Small intestine (tissue), 16 donors: ENCODE results near the gene ZNF470. TPM values are rescaled to one million over a fixed set of nuclear protein-coding genes. Genes with fewer than 3 reads are reported as not detected.

Experiments
- DNase-seq, 2 donors: peaks; one replicate each; pipeline versions ENCODE4 v3.0.0 to v3.0.0-alpha.2; 2013
- FAIRE-seq: peaks from 2 replicates; lab custom pipeline; 2012; peaks lifted over from hg19 to GRCh38; lab: Jason Lieb, UNC
- H3K27ac ChIP-seq, 3 donors: one replicate each; pipeline ENCODE4 v1.5.1; 2013; ENCODE audit warnings: low read length in 2 of 3, mild to moderate bottlenecking in 2 of 3, control low read depth in 1 of 3, inconsistent platforms in 1 of 3, low read depth in 1 of 3, moderate library complexity in 1 of 3
- H3K27me3 ChIP-seq, 3 donors: one replicate each; pipeline ENCODE4 v1.6.1; 2013; ENCODE audit warnings: low read length in 3 of 3, inconsistent platforms in 1 of 3; ENCODE audit not compliant: control insufficient read depth in 3 of 3, insufficient read depth in 3 of 3
- H3K36me3 ChIP-seq, 3 donors: one replicate each; pipeline ENCODE4 v1.6.1; 2013; ENCODE audit warnings: low read length in 3 of 3, inconsistent platforms in 1 of 3, low read depth in 1 of 3, mild to moderate bottlenecking in 1 of 3, moderate library complexity in 1 of 3; ENCODE audit not compliant: control insufficient read depth in 3 of 3, insufficient read depth in 2 of 3
- H3K4me1 ChIP-seq, 3 donors: one replicate each; pipeline ENCODE4 v1.6.1; 2013; ENCODE audit warnings: low read length in 2 of 3, inconsistent platforms in 1 of 3, low read depth in 1 of 3, mild to moderate bottlenecking in 1 of 3, moderate library complexity in 1 of 3; ENCODE audit not compliant: control insufficient read depth in 3 of 3, insufficient read depth in 2 of 3
- H3K4me3 ChIP-seq, 3 donors: one replicate each; pipeline ENCODE4 v1.5.1; 2013; ENCODE audit warnings: low read length in 3 of 3, control low read depth in 1 of 3, inconsistent platforms in 1 of 3, low read depth in 1 of 3, mild to moderate bottlenecking in 1 of 3, moderate library complexity in 1 of 3
- H3K9me3 ChIP-seq, 2 donors: one replicate each; pipeline ENCODE4 v1.6.1; 2013; ENCODE audit warnings: low read depth in 1 of 2, low read length in 1 of 2; ENCODE audit not compliant: control insufficient read depth in 2 of 2, insufficient read depth in 1 of 2
- WGBS, 3 donors: extraction: QIAGEN DNeasy Blood & Tissue Kit; methylation state at CpG; one replicate each; pipeline ENCODE4 v1.1.7; 2013; 5-methylcytosine and 5-hydroxymethylcytosine counted together
- long read RNA-seq, 10 donors: transcript quantifications; one replicate each; lab custom pipeline, GENCODE V29; 2026
- polyA plus RNA-seq, 4 donors: library from polyadenylated mRNA; stranded (reverse) in 3 of 4; unstranded in 1 of 4; fragments of 200-250 nt in 3 of 4; fragments of 120-200 nt in 1 of 4; gene quantifications; one replicate each; pipeline versions ENCODE4 v1.2.1 to v1.2.3, GENCODE V29; 2013
- donor health status: healthy with polysubstance abuse.
- donor health status: control.
- donor health status: control.
- donor health status: Bipolar disorder and iron deficiency.
- donor health status: healthy.

ZNF470 gene
- polyA plus RNA-seq: 1 to 10 TPM in 2 of 4 donors, under 1 TPM in 2; 0.54 to 7.4 (median 1.3) TPM
- long read RNA-seq, donor 1, full-length matches to known transcripts: 3 of 3 reads
- long read RNA-seq, donor 1, partial matches to known transcripts: 0 of 3 reads
- long read RNA-seq, donor 1, other reads (novel, unspliced or antisense): 0 of 3 reads
- long read RNA-seq, donor 2, full-length matches to known transcripts: 3 of 3 reads
- long read RNA-seq, donor 2, partial matches to known transcripts: 0 of 3 reads
- long read RNA-seq, donor 2, other reads (novel, unspliced or antisense): 0 of 3 reads
- long read RNA-seq, donor 3, full-length matches to known transcripts: 3 of 3 reads
- long read RNA-seq, donor 3, partial matches to known transcripts: 0 of 3 reads
- long read RNA-seq, donor 3, other reads (novel, unspliced or antisense): 0 of 3 reads
- long read RNA-seq, donor 4: 0 reads
- long read RNA-seq, donor 5, full-length matches to known transcripts: 1 of 1 reads
- long read RNA-seq, donor 5, partial matches to known transcripts: 0 of 1 reads
- long read RNA-seq, donor 5, other reads (novel, unspliced or antisense): 0 of 1 reads
- long read RNA-seq, donor 6, full-length matches to known transcripts: 6 of 6 reads
- long read RNA-seq, donor 6, partial matches to known transcripts: 0 of 6 reads
- long read RNA-seq, donor 6, other reads (novel, unspliced or antisense): 0 of 6 reads
- long read RNA-seq, donor 7, full-length matches to known transcripts: 3 of 3 reads
- long read RNA-seq, donor 7, partial matches to known transcripts: 0 of 3 reads
- long read RNA-seq, donor 7, other reads (novel, unspliced or antisense): 0 of 3 reads
- long read RNA-seq, donor 8: 0 reads
- long read RNA-seq, donor 9, full-length matches to known transcripts: 1 of 1 reads
- long read RNA-seq, donor 9, partial matches to known transcripts: 0 of 1 reads
- long read RNA-seq, donor 9, other reads (novel, unspliced or antisense): 0 of 1 reads
- long read RNA-seq, donor 10, full-length matches to known transcripts: 2 of 2 reads
- long read RNA-seq, donor 10, partial matches to known transcripts: 0 of 2 reads
- long read RNA-seq, donor 10, other reads (novel, unspliced or antisense): 0 of 2 reads

DNA sequence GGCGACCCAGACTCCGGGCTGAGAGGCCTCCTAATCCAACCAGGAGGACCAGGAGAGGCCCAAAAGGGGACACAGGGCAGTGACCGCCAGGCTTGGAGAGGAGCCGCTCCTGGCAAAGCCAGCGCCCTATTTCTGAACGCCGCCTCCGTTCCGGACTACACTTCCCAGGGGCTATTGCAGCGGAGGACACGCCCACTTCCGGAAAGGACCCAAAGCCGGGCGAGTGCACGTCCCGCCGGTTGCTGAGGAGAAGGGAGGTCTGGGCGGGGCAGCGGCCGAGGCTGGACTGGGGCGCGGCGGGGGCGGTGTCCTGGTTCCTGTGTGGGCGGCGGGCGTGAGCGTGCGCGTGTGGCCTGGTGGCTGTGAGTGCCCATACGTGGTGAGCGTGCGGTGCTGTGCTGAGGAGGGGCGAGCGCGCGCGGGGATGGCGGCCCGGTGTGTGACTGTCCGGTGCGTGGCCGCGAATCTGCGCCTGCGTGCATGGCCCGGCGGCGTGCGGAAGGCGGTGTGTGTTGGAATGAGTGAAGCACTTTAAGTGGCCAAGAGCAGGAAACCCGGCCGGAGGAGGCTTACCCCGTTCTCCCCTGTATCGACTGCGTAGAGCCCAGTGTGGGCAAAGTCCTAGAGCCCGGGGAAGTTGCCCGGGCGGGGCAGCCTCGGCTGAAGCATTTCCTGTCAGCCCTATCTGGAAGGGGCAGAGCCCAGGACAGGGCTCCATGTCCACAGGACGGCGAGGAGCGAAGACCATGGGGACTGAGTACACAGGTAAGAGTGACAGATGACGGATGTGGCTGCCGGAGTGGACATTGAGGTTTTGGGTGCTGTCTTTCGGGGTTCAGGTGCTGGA lies at the start of gene ZNF470:
Gene ZNF470, plus strand, starts transcription at position 195 of the 847 bp plus-strand sequence. CDS start 2,844 bp downstream, outside the sequence.
- H3K27me3 ChIP-seq: no peaks in the 10 kb centered on the region
- H3K9me3 ChIP-seq: peaks cover 9 to 59% of the 10 kb centered on the region in 2 donors
- H3K4me3 ChIP-seq: peak within 1 kb of the TSS; percentile 81 to 93 (median 87)
- peaks cover 6 to 17% (median 11%) of the 10 kb centered on the region in 3 donors for H3K36me3 ChIP-seq
- no peak for FAIRE-seq
- 4 to 5% (median 5%) methylated on average over 46 to 66 of the region's 66 CpGs for WGBS, 3 donors
- H3K27ac ChIP-seq: peak within 1 kb of the TSS; percentile 68 to 94 (median 77)
- peak; percentile 95 to 97 for DNase-seq
- H3K4me1 ChIP-seq: no peaks in the 10 kb centered on the region

DNA sequence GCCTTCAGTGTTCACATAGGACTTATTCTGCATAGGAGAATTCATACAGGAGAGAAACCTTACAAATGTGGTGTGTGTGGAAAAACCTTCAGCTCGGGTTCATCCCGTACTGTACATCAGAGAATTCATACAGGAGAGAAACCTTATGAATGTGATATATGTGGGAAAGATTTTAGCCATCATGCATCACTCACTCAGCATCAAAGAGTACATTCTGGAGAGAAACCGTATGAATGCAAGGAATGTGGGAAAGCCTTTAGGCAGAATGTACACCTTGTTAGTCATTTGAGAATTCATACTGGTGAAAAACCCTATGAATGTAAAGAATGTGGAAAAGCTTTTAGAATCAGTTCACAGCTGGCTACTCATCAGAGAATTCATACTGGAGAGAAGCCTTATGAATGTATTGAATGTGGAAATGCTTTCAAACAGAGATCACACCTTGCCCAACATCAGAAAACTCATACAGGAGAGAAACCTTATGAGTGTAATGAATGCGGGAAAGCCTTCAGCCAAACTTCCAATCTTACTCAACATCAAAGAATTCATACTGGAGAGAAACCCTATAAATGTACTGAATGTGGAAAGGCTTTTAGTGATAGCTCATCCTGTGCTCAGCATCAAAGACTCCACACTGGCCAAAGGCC lies 41.9 kb upstream of the ZNF470 start:
- DNase-seq (no peak), FAIRE-seq (no peak)
- Histone ChIP-seq H3K27ac (no peak overlapping the region), H3K4me1 (no peaks in the 10 kb centered on the region), H3K27me3 (no peaks in the 10 kb centered on the region), H3K36me3 (no peaks in the 10 kb centered on the region), H3K9me3 (peaks cover 5 to 58% of the 10 kb centered on the region in 2 donors), H3K4me3 (no peak overlapping the region)
- 85 to 93% (median 87%) methylated on average over 4 of the region's 4 CpGs for WGBS, 3 donors

DNA sequence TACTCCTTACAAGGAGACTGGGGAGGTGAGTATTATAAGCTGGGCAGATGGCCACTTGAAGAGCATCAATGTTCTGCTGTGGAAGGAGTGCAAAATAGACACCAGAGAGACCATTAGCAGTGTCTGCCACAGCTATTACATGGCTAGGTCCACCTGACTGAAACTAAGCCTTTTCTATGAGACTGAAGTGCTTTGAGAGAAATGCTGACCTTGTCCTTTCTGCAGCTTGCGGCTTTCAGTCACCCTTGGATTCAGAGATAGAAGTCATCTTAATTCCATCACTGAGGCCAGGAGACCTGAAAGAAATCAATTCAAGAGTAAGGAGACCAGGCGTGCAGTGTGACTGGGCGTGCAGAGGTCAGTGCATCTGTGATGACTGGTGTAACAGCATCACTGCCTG lies 29.8 kb upstream of the ZNF470 start:
- peaks cover 5 to 57% of the 10 kb centered on the region in 2 donors for H3K9me3 ChIP-seq
- H3K4me3 ChIP-seq: no peak overlapping the region
- DNase-seq: no peak
- H3K4me1 ChIP-seq: peaks cover 0 to 3% (median 0%) of the 10 kb centered on the region in 3 donors
- no peaks in the 10 kb centered on the region for H3K27me3 ChIP-seq
- peaks cover 0 to 8% (median 4%) of the 10 kb centered on the region in 3 donors for H3K36me3 ChIP-seq
- no peak for FAIRE-seq
- 92 to 98% (median 95%) methylated on average over 3 of the region's 3 CpGs for WGBS, 3 donors
- no peak overlapping the region for H3K27ac ChIP-seq

DNA sequence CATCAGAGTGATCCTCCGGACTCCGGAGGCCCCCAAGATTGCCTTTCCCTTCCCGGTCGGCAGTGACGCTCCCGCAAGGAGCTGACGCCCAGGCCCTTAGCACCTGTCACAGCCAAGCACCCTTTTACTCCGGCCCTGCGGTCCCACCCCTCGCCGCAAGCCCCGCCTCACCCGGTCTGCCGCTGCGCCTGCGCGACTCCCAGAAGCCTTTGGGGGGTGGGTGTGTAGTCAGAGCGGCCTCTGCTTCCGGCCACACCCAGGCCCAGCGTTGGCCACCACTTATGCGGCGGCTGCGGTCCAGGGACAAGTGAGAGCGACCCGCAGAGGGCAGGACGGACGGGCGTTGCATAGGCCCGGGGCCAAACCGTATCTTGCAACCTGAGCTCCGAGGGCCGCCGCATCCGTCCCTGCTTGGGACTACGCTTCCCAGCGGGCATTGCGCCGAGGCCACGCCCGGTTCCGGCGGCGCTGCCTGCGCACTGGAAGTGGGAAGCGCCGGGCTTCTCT lies 29.0 kb upstream of the ZNF470 start:
- no peak for FAIRE-seq
- peak overlapping the region; percentile 82 to 99 (median 93) for H3K27ac ChIP-seq
- H3K36me3 ChIP-seq: peaks cover 0 to 8% (median 4%) of the 10 kb centered on the region in 3 donors
- H3K9me3 ChIP-seq: peaks cover 5 to 58% of the 10 kb centered on the region in 2 donors
- peak; percentile 82 to 97 for DNase-seq
- H3K4me3 ChIP-seq: peak overlapping the region; percentile 72 to 76 (median 72)
- 1 to 2% (median 2%) methylated on average over 36 to 46 of the region's 46 CpGs for WGBS, 3 donors
- peaks cover 0 to 3% (median 0%) of the 10 kb centered on the region in 3 donors for H3K4me1 ChIP-seq
- H3K27me3 ChIP-seq: no peaks in the 10 kb centered on the region

DNA sequence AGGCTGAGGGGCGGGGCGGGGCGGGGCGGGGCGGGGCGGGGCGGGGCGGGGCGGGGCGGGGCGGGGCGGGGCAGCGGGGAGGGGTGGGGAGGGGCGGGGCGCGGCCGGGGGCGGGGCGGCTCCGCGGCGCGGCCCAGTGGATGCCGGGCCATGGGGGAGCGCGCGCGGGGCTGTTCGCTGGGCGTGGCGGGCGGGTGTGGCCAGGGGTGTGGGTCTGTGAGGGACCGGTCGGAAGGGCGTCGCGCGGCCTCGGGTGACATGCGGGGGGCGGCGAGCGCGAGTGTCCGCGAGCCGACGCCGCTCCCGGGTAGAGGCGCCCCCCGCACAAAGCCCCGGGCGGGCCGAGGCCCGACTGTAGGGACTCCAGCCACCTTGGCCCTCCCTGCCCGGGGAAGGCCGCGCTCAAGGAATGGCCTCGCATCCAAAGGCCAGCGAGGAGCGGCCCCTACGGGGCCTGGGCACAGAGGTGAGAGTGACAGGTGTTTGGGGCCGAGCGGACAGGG lies 28.5 kb upstream of the ZNF470 start, which contains the start of gene ZFP28:
Gene ZFP28, plus strand, starts transcription at position 188 of the 503 bp plus-strand sequence. Its CDS starts 71 bp downstream, at position 259.
- WGBS, 3 donors: 2 to 7% (median 5%) methylated on average over 17 to 48 of the region's 65 CpGs
- no peak for FAIRE-seq
- H3K9me3 ChIP-seq: peaks cover 5 to 56% of the 10 kb centered on the region in 2 donors

DNA sequence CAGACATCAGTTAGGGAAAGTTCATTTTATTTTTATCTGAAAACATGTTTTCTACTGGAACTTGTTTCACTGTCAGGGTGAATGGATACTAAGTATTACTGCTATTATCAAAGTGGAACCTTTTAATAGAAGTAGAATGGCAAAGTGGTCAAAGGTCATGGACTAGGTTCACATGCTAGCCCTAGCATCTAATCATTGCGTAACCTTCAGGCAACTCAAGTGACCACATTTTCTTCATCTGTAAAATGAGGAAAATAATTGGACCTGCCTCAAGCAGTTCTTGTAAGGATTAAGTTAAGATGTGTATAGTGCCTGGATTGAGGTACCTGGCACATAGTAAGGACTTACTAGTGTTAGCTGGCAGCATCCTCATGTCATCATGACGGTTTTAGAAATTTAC lies 23.5 kb upstream of the ZNF470 start:
- H3K9me3 ChIP-seq: peaks cover 5 to 62% of the 10 kb centered on the region in 2 donors
- H3K4me1 ChIP-seq: no peaks in the 10 kb centered on the region
- H3K27me3 ChIP-seq: no peaks in the 10 kb centered on the region
- peaks cover under 1 to 12% (median 9%) of the 10 kb centered on the region in 3 donors for H3K36me3 ChIP-seq
- no peak overlapping the region for H3K4me3 ChIP-seq
- 83 to 93% (median 91%) methylated on average over 2 of the region's 2 CpGs for WGBS, 3 donors
- DNase-seq (no peak), FAIRE-seq (no peak)
- no peak overlapping the region for H3K27ac ChIP-seq

More for the DNA sequence above, 28.5 kb upstream of the ZNF470 start, which contains the start of gene ZFP28:
- peak in 1 of 2 donors; percentile 88 for DNase-seq
- Histone ChIP-seq H3K4me3 (peak within 1 kb of the TSS; percentile 72 to 76 (median 72)), H3K27ac (peak within 1 kb of the TSS; percentile 82 to 99 (median 93)), H3K27me3 (no peaks in the 10 kb centered on the region), H3K4me1 (peaks cover 0 to 3% (median 0%) of the 10 kb centered on the region in 3 donors), H3K36me3 (peaks cover 0 to 8% (median 4%) of the 10 kb centered on the region in 3 donors)

DNA sequence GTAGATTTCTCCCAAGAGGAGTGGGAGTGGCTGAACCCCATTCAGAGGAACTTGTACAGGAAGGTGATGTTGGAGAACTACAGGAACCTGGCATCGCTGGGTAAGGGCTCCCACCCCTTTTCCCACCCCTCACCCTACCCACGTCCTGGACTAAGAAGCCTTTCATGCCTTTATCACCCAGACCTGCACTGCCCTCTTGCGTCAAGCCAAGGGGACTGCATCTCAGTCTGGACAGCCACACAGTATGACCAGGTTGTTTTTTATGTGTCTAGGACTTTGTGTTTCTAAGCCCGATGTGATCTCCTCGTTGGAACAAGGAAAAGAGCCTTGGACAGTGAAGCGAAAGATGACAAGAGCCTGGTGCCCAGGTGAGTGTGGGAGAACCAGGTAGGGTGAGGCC lies 19.7 kb upstream of the ZNF470 start:
- FAIRE-seq (no peak), DNase-seq (no peak)
- Histone ChIP-seq H3K36me3 (peaks cover 7 to 16% (median 10%) of the 10 kb centered on the region in 3 donors), H3K4me1 (no peaks in the 10 kb centered on the region), H3K27me3 (no peaks in the 10 kb centered on the region), H3K4me3 (no peak overlapping the region), H3K9me3 (peaks cover 6 to 51% of the 10 kb centered on the region in 2 donors), H3K27ac (no peak overlapping the region)
- WGBS, 3 donors: 59 to 78% (median 75%) methylated on average over 6 of the region's 6 CpGs
